ENCODE data around the gene CHRM5.

GRCh38 chr15:34027606-34028005 lies 59.3 kb downstream of the CHRM5 start:
- TF ChIP-seq POLR2A (IDR thresholded peaks at IDR 0.05): no peak
- TF ChIP-seq, protein P1, sequence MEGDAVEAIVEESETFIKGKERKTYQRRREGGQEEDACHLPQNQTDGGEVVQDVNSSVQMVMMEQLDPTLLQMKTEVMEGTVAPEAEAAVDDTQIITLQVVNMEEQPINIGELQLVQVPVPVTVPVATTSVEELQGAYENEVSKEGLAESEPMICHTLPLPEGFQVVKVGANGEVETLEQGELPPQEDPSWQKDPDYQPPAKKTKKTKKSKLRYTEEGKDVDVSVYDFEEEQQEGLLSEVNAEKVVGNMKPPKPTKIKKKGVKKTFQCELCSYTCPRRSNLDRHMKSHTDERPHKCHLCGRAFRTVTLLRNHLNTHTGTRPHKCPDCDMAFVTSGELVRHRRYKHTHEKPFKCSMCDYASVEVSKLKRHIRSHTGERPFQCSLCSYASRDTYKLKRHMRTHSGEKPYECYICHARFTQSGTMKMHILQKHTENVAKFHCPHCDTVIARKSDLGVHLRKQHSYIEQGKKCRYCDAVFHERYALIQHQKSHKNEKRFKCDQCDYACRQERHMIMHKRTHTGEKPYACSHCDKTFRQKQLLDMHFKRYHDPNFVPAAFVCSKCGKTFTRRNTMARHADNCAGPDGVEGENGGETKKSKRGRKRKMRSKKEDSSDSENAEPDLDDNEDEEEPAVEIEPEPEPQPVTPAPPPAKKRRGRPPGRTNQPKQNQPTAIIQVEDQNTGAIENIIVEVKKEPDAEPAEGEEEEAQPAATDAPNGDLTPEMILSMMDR (IDR thresholded peaks at IDR 0.05): no peak
- TF ChIP-seq POLR2AphosphoS5 (IDR thresholded peaks at IDR 0.05): no peak
- no peak for TF ChIP-seq EP300 (IDR thresholded peaks at IDR 0.05)
